Endothelial cell of umbilical vein (primary cell): ENCODE measurements around the gene FECH.

Experiments
- EZH2 ChIP-seq: IDR thresholded peaks from 2 replicates; pipeline ENCODE4 v1.6.1; 2012; ENCODE audit warnings: borderline replicate concordance, low read depth, mild to moderate bottlenecking, moderate library complexity, low read length, inconsistent platforms; ENCODE audit not compliant: severe bottlenecking
- POLR2A ChIP-seq: IDR thresholded peaks from 2 replicates; pipeline ENCODE4 v1.6.1; 2012; ENCODE audit warnings: low read depth, mild to moderate bottlenecking, control low read depth, low read length
- TF ChIP-seq, protein P1 (sequence below): IDR thresholded peaks from 2 replicates; pipeline ENCODE4 v1.6.1; 2011; ENCODE audit not compliant: insufficient read depth, insufficient read length
- TF ChIP-seq, protein P2 (sequence below), 2 donors: IDR thresholded peaks; 1 replicate in 1 of 2; 2 replicates in 1 of 2; pipeline ENCODE4 v1.5.1; 2011; ENCODE audit warnings: low read length in 2 of 2, mild to moderate bottlenecking in 2 of 2, moderate library complexity in 2 of 2, control low read depth in 1 of 2, inconsistent platforms in 1 of 2, low read depth in 1 of 2; ENCODE audit not compliant: insufficient read depth in 1 of 2; ENCODE audit errors: extremely low read depth in 1 of 2

GRCh38 chr18:57527556-57528229 lies 58.8 kb downstream of the FECH start:
- TF ChIP-seq, protein P1, sequence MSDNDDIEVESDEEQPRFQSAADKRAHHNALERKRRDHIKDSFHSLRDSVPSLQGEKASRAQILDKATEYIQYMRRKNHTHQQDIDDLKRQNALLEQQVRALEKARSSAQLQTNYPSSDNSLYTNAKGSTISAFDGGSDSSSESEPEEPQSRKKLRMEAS: no peak
- TF ChIP-seq POLR2A (no peak), EZH2 (no peak)
- TF ChIP-seq, protein P2, sequence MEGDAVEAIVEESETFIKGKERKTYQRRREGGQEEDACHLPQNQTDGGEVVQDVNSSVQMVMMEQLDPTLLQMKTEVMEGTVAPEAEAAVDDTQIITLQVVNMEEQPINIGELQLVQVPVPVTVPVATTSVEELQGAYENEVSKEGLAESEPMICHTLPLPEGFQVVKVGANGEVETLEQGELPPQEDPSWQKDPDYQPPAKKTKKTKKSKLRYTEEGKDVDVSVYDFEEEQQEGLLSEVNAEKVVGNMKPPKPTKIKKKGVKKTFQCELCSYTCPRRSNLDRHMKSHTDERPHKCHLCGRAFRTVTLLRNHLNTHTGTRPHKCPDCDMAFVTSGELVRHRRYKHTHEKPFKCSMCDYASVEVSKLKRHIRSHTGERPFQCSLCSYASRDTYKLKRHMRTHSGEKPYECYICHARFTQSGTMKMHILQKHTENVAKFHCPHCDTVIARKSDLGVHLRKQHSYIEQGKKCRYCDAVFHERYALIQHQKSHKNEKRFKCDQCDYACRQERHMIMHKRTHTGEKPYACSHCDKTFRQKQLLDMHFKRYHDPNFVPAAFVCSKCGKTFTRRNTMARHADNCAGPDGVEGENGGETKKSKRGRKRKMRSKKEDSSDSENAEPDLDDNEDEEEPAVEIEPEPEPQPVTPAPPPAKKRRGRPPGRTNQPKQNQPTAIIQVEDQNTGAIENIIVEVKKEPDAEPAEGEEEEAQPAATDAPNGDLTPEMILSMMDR (IDR thresholded peaks at IDR 0.05; ENCODE audit: extremely low read depth in 1 of 2, insufficient read depth in 1 of 2, low read depth in 1 of 2, low read length in 2 of 2): no peak
